HepG2 (cell line): ENCODE results near the gene CLDN9. TPM values are rescaled to one million over a fixed set of nuclear protein-coding genes. Genes with fewer than 3 reads are reported as not detected.

Experiments
- E2F2 ChIP-seq: sonication (generic); formaldehyde crosslinking; IDR thresholded peaks from 2 replicates; pipeline ENCODE4 v1.4.0; 2020; ENCODE audit warnings: missing genetic modification reagents, borderline replicate concordance
- HMGXB4 ChIP-seq, 2 experiments: sonication (generic) in 1 of 2; formaldehyde crosslinking in 1 of 2; IDR thresholded peaks; 2 replicates each; pipeline versions ENCODE4 v1.4.0 to v1.6.1; 2018 to 2020; ENCODE audit warnings: missing genetic modification reagents in 2 of 2, borderline replicate concordance in 1 of 2, low read depth in 1 of 2, mild to moderate bottlenecking in 1 of 2, missing biosample characterization in 1 of 2
- MBD4 ChIP-seq: IDR thresholded peaks from 2 replicates; pipeline ENCODE4 v1.6.1; 2012; ENCODE audit warnings: low read length, inconsistent platforms, borderline replicate concordance
- MTA3 ChIP-seq: sonication (generic); formaldehyde crosslinking; IDR thresholded peaks from 2 replicates; pipeline ENCODE4 v1.4.0; 2020; ENCODE audit warnings: missing genetic modification reagents
- NFATC3 ChIP-seq: sonication (generic); formaldehyde crosslinking; IDR thresholded peaks from 2 replicates; pipeline ENCODE4 v1.5.1; 2020; ENCODE audit warnings: mild to moderate bottlenecking, missing genetic modification reagents
- PBX2 ChIP-seq: IDR thresholded peaks from 2 replicates; pipeline ENCODE4 v1.6.1; 2016; ENCODE audit warnings: control low read depth
- POLR2G ChIP-seq: fragments of 200-400 bp; formaldehyde crosslinking; IDR thresholded peaks from 2 replicates; pipeline ENCODE4 v1.6.1; 2018; ENCODE audit warnings: mild to moderate bottlenecking, low read depth, low read length, moderate library complexity
- PRMT3 ChIP-seq: sonication (generic); formaldehyde crosslinking; IDR thresholded peaks from 2 replicates; pipeline ENCODE4 v1.8.1; 2022; ENCODE audit warnings: low read depth, mild to moderate bottlenecking, moderate library complexity, missing genetic modification reagents, borderline replicate concordance
- SMAD3 ChIP-seq: sonication (generic); formaldehyde crosslinking; IDR thresholded peaks from 2 replicates; pipeline ENCODE4 v1.4.0; 2020; ENCODE audit warnings: missing genetic modification reagents
- SRSF4 ChIP-seq: fragments of 200-400 bp; formaldehyde crosslinking; IDR thresholded peaks from one replicate; pipeline ENCODE4 v1.6.1; 2018; ENCODE audit warnings: mild to moderate bottlenecking, low read depth, low read length, moderate library complexity; ENCODE audit not compliant: poor library complexity, severe bottlenecking
- SSRP1 ChIP-seq: IDR thresholded peaks from 2 replicates; pipeline ENCODE4 v1.6.1; 2016; ENCODE audit warnings: control low read depth
- TEAD3 ChIP-seq: optimal IDR thresholded peaks from 2 replicates; pipeline ENCODE3; 2016; ENCODE audit warnings: borderline replicate concordance
- THAP11 ChIP-seq: IDR thresholded peaks from 2 replicates; pipeline ENCODE4 v1.6.1; 2016; ENCODE audit warnings: missing biosample characterization, missing genetic modification reagents
- USF2 ChIP-seq, 2 experiments: sonication (generic) in 1 of 2; formaldehyde crosslinking in 1 of 2; IDR thresholded peaks; 2 replicates each; pipeline versions ENCODE4 v1.5.1 to v1.6.1; 2011 to 2020; ENCODE audit warnings: borderline replicate concordance in 1 of 2, low read depth in 1 of 2, low read length in 1 of 2, mild to moderate bottlenecking in 1 of 2, missing genetic modification reagents in 1 of 2, moderate library complexity in 1 of 2
- ZFX ChIP-seq: sonication (generic); formaldehyde crosslinking; IDR thresholded peaks from 2 replicates; pipeline ENCODE4 v1.4.0; 2020; ENCODE audit warnings: mild to moderate bottlenecking, low read depth, missing genetic modification reagents, moderate library complexity
- ZKSCAN5 ChIP-seq: sonication (generic); formaldehyde crosslinking; IDR thresholded peaks from 2 replicates; pipeline ENCODE4 v1.5.1; 2020; ENCODE audit warnings: mild to moderate bottlenecking, missing genetic modification reagents
- ZNF235 ChIP-seq: sonication (generic); formaldehyde crosslinking; IDR thresholded peaks from 2 replicates; pipeline ENCODE4 v1.8.1; 2023; ENCODE audit warnings: mild to moderate bottlenecking, missing genetic modification reagents, borderline replicate concordance
- ZNF549 ChIP-seq: sonication (generic); formaldehyde crosslinking; IDR thresholded peaks from 2 replicates; pipeline ENCODE4 v1.5.0; 2020; ENCODE audit warnings: missing genetic modification reagents
- ZNF576 ChIP-seq: sonication (generic); formaldehyde crosslinking; IDR thresholded peaks from 2 replicates; pipeline ENCODE4 v1.4.0; 2020; ENCODE audit warnings: mild to moderate bottlenecking, missing genetic modification reagents
- ZNF605 ChIP-seq: sonication (generic); formaldehyde crosslinking; IDR thresholded peaks from 2 replicates; pipeline ENCODE4 v1.8.0; 2022; ENCODE audit warnings: mild to moderate bottlenecking, missing genetic modification reagents
- ZNF792 ChIP-seq: IDR thresholded peaks from 2 replicates; pipeline ENCODE4 v1.6.1; 2016
- ZSCAN21 ChIP-seq: sonication (generic); formaldehyde crosslinking; IDR thresholded peaks from 2 replicates; pipeline ENCODE4 v1.8.0; 2022; ENCODE audit warnings: mild to moderate bottlenecking, missing genetic modification reagents, moderate library complexity, borderline replicate concordance
- polyA plus RNA-seq, 8 experiments: library from polyadenylated mRNA; depleted of rRNA in 3 of 8; stranded (reverse) in 7 of 8; unstranded in 1 of 8; fragments of >200 nt; fragmentation: Illumina TruSeq in 4 of 8; extraction: Trizol in 4 of 8; gene quantifications; 2 replicates each; pipeline versions ENCODE4 v1.2.1 to v1.2.3, GENCODE V29; 2011 to 2016; ENCODE audit warnings: low read depth in 4 of 8, missing spikeins in 1 of 8, mixed read lengths in 1 of 8; ENCODE audit not compliant: insufficient read depth in 1 of 8
- total RNA-seq, 5 experiments: library from RNA; depleted of rRNA; stranded (reverse); fragments of >200 nt; fragmentation: Illumina TruSeq; extraction: Trizol; gene quantifications; 2 replicates each; pipeline ENCODE4 v1.2.3, GENCODE V29; 2016; ENCODE audit warnings: low read depth in 1 of 5

CLDN9 gene
- total and polyA plus RNA-seq, 2 of the 13 experiments (the other 11 are each of a cell fraction or from before 2014, with no cell fraction given): 0.15 to 0.26 TPM

GRCh38 chr16:2969545-2970521, 42.9 kb upstream of the CLDN9 start (continued):
- 0 out of 2 replicates have a peak, but pooled peaks have one; percentile 41 for TF ChIP-seq ZNF576 (CRISPR knock-in tag)
- no peak for TF ChIP-seq MBD4
- peak; percentile 49; the same call in 1 of the 2 replicates for TF ChIP-seq THAP11 (CRISPR knock-in tag)
- TF ChIP-seq ZNF549 (CRISPR knock-in tag): no peak
- TF ChIP-seq ZKSCAN5 (CRISPR knock-in tag): no peak
- TF ChIP-seq SSRP1 (CRISPR knock-in tag): no peak
- no peak for TF ChIP-seq PBX2
- TF ChIP-seq ZNF235: no peak; the same call in 1 of the 2 replicates
- TF ChIP-seq PRMT3 (CRISPR knock-in tag): no peak; the same call in 1 of the 2 replicates
- TF ChIP-seq E2F2 (CRISPR knock-in tag): no peak
- TF ChIP-seq ZNF605 (CRISPR knock-in tag): 0 out of 2 replicates have a peak, but pooled peaks have one; percentile 66
- no peak for TF ChIP-seq SMAD3
- TF ChIP-seq SRSF4: no peak
- no peak; the same call in 1 of the 2 replicates for TF ChIP-seq ZSCAN21 (CRISPR knock-in tag)
- TF ChIP-seq ZFX: peak; percentile 61
- TF ChIP-seq ZNF792 (CRISPR knock-in tag): no peak
- peak; percentile 86 to 90 for TF ChIP-seq HMGXB4 (CRISPR knock-in tag; IDR thresholded peaks at IDR 0.05; ENCODE audit: borderline replicate concordance in 1 of 2, low read depth in 1 of 2)
- peak; percentile 70; the same call in 1 of the 2 replicates for TF ChIP-seq POLR2G
- no peak for TF ChIP-seq USF2 (IDR thresholded peaks at IDR 0.05; ENCODE audit: low read depth, low read length)
- no peak for TF ChIP-seq USF2 (CRISPR knock-in tag; IDR thresholded peaks at IDR 0.05; ENCODE audit: borderline replicate concordance)
- no peak for TF ChIP-seq TEAD3 (CRISPR knock-in tag)
- TF ChIP-seq NFATC3 (CRISPR knock-in tag): no peak
- no peak for TF ChIP-seq MTA3 (CRISPR knock-in tag)
